Muscle layer of colon (tissue), 2 donors: ENCODE measurements around the gene KANK2.
"Not testable (repeated sequence)": the region's sequence is repeated elsewhere in the genome, so short reads cannot be mapped to it uniquely, and the experiment has no call there.

Experiments used
- H3K27ac ChIP-seq: one replicate; pipeline ENCODE4 v1.7.0; 2013; ENCODE audit warnings: low read depth, mild to moderate bottlenecking, low read length, moderate library complexity
- H3K27me3 ChIP-seq, 2 donors: one replicate each; pipeline ENCODE4 v1.7.0; 2013; ENCODE audit warnings: low read length in 2 of 2, mild to moderate bottlenecking in 2 of 2; ENCODE audit not compliant: insufficient read depth in 2 of 2, control insufficient read depth in 1 of 2
- H3K36me3 ChIP-seq: one replicate; pipeline ENCODE4 v1.7.0; 2013; ENCODE audit warnings: mild to moderate bottlenecking, low read length; ENCODE audit not compliant: insufficient read depth
- H3K4me1 ChIP-seq: one replicate; pipeline ENCODE4 v1.7.0; 2013; ENCODE audit warnings: mild to moderate bottlenecking, low read length; ENCODE audit not compliant: insufficient read depth
- H3K4me3 ChIP-seq, 2 donors: one replicate each; pipeline ENCODE4 v1.7.0; 2013; ENCODE audit warnings: low read length in 2 of 2, low read depth in 1 of 2, mild to moderate bottlenecking in 1 of 2, moderate library complexity in 1 of 2
- H3K9ac ChIP-seq: one replicate; pipeline ENCODE4 v1.7.0; 2013; ENCODE audit warnings: low read length
- H3K9me3 ChIP-seq: one replicate; pipeline ENCODE4 v1.7.0; 2013; ENCODE audit warnings: mild to moderate bottlenecking, low read length
- donor health status: abdominal sarcoma.
- donor health status: Adenocarcinoma of cecum.

The KANK2 gene

DNA sequence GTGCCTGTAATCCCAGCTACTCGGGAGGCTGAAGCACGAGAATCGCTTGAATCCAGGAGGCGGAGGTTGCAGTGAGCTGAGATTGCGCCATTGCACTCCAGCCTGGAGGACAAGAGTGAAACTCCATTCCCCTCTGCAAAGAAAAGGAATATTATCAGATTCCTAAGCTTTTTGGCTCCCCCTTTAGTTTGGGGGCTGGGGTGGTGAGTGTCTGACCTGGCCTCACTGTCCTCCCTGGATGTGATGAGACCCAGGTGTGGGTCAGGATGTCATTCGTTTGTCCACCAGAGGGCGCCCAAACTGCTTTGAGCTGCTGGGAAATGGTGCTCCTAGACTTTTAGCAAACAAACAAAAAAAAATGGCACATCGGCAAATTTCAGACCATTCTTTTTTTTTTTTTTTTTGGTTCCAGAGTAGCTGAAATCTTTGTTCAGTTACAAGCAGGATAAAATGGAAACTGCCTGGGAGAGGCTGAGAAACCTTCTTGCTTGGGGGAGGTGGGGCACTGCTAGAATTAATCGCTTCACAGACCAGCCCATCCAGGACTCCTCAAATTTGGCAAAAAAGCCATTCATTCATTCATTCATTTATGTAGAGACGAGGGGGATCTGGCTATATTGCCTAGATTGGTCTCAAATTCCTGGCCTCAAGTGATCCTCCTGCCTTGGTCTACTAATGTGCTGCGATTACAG, 71.2 kb downstream of the KANK2 start:
- Histone ChIP-seq H3K27me3 (no peaks in the 10 kb centered on the region), H3K9ac (no peak overlapping the region), H3K4me3 (no peak overlapping the region), H3K9me3 (no peaks in the 10 kb centered on the region), H3K36me3 (peaks cover 20% of the 10 kb centered on the region), H3K27ac (no peak overlapping the region), H3K4me1 (peaks cover 17% of the 10 kb centered on the region)

DNA sequence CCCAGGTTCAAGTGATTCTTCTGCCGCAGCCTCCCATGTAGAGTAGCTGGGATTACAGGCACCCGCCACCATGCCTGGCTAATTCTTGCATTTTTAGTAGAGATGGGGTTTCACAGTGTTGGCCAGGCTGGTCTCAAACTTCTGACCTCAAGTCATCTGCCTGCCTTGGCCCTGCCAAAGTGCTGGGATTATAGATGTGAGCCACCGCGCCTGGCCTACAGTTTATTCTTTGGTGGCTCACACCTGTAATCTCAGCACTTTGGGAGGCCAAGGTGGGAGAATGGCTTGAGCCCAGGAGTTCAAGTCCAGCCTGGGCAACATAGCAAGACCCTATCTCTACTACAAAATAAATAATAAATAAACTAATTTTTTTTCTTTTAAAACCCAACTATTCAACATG, 73.2 kb downstream of the KANK2 start:
- not testable (repeated sequence) for H3K9ac ChIP-seq, H3K4me3 ChIP-seq, H3K27me3 ChIP-seq, H3K27ac ChIP-seq, H3K9me3 ChIP-seq, H3K4me1 ChIP-seq
- peaks cover 14% of the 10 kb centered on the region for H3K36me3 ChIP-seq

GRCh38 chr19:11123114-11123513, 74.2 kb downstream of the KANK2 start:
- no peak overlapping the region for H3K27ac ChIP-seq
- no peaks in the 10 kb centered on the region for H3K9me3 ChIP-seq
- peaks cover 10% of the 10 kb centered on the region for H3K4me1 ChIP-seq
- H3K36me3 ChIP-seq: peaks cover 13% of the 10 kb centered on the region
- no peak overlapping the region for H3K4me3 ChIP-seq
- H3K27me3 ChIP-seq: no peaks in the 10 kb centered on the region
- no peak overlapping the region for H3K9ac ChIP-seq

DNA sequence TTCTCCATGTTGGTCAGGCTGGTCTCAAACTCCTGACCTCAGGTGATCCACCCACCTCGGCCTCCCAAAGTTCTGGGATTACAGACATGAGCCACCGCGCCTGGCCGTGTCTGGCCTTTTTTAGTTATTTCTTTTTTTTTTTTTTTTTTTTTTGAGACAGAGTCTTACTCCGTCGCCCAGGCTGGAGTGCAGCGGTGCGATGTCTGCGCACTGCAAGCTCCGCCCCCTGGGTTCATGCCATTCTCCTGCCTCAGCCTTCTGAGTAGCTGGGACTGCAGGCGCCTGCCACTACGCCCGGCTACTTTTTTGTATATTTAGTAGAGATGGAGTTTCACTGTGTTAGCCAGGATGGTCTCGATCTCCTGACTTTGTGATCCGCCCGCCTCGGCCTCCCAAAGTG, 75.4 kb downstream of the KANK2 start:
- not testable (repeated sequence) for H3K27ac ChIP-seq, H3K9me3 ChIP-seq, H3K4me1 ChIP-seq, H3K4me3 ChIP-seq, H3K36me3 ChIP-seq, H3K9ac ChIP-seq, H3K27me3 ChIP-seq

GRCh38 chr19:11116507-11116906, 80.8 kb downstream of the KANK2 start:
- no peaks in the 10 kb centered on the region for H3K27me3 ChIP-seq
- H3K36me3 ChIP-seq: peaks cover 6% of the 10 kb centered on the region
- H3K4me3 ChIP-seq: no peak overlapping the region
- no peaks in the 10 kb centered on the region for H3K4me1 ChIP-seq
- H3K27ac ChIP-seq: no peak overlapping the region
- H3K9me3 ChIP-seq: no peaks in the 10 kb centered on the region
- no peak overlapping the region for H3K9ac ChIP-seq

DNA sequence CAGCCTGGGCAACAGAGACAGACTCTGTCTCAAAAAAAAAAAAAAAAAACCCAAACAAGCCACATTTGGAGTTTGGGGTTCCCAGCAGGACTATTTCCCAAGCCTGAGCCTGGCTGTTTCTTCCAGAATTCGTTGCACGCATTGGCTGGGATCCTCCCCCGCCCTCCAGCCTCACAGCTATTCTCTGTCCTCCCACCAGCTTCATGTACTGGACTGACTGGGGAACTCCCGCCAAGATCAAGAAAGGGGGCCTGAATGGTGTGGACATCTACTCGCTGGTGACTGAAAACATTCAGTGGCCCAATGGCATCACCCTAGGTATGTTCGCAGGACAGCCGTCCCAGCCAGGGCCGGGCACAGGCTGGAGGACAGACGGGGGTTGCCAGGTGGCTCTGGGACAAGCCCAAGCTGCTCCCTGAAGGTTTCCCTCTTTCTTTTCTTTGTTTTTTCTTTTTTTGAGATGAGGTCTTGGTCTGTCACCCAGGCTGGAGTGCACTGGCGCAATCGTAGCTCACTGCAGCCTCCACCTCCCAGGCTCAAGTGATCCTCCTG, 81.4 kb downstream of the KANK2 start:
- Histone ChIP-seq H3K9me3 (no peaks in the 10 kb centered on the region), H3K27ac (no peak overlapping the region), H3K9ac (no peak overlapping the region), H3K27me3 (no peaks in the 10 kb centered on the region), H3K4me3 (no peak overlapping the region), H3K4me1 (no peaks in the 10 kb centered on the region), H3K36me3 (peaks cover 6% of the 10 kb centered on the region)

GRCh38 chr19:11115042-11115441, 82.3 kb downstream of the KANK2 start:
- H3K36me3 ChIP-seq: peaks cover 6% of the 10 kb centered on the region
- no peak overlapping the region for H3K9ac ChIP-seq
- no peaks in the 10 kb centered on the region for H3K27me3 ChIP-seq
- H3K4me1 ChIP-seq: no peaks in the 10 kb centered on the region
- H3K9me3 ChIP-seq: no peaks in the 10 kb centered on the region
- H3K27ac ChIP-seq: no peak overlapping the region
- H3K4me3 ChIP-seq: no peak overlapping the region
